Suprapubic skin (tissue), 4 donors: ENCODE measurements around the gene ZNF276.

Source experiments
- CTCF ChIP-seq, 2 donors: fragments of 200-600 bp in 1 of 2; fragments of 450-650 bp in 1 of 2; sonication (generic) in 1 of 2; IDR thresholded peaks; one replicate each; pipeline ENCODE4 v1.5.1; 2016 to 2019; ENCODE audit warnings: antibody characterized with exemption in 2 of 2, mild to moderate bottlenecking in 1 of 2, moderate library complexity in 1 of 2
- POLR2A ChIP-seq, 2 donors: fragments of 450-650 bp; IDR thresholded peaks; one replicate each; pipeline ENCODE4 v1.6.1; 2017; ENCODE audit warnings: antibody characterized with exemption in 2 of 2, mild to moderate bottlenecking in 2 of 2, moderate library complexity in 2 of 2
- POLR2AphosphoS5 ChIP-seq, 3 donors: sonication (generic); formaldehyde crosslinking; IDR thresholded peaks; one replicate each; pipeline ENCODE4 v1.6.1; 2017; ENCODE audit warnings: antibody characterized with exemption in 3 of 3

- no peak for TF ChIP-seq CTCF (IDR thresholded peaks at IDR 0.05)
- TF ChIP-seq POLR2A (IDR thresholded peaks at IDR 0.05) = no peak
- no peak for TF ChIP-seq POLR2AphosphoS5 (IDR thresholded peaks at IDR 0.05)
Observed at GRCh38 chr16:89775223-89775622, 53.9 kb downstream of the ZNF276 start.
